ENCODE data around the gene TMCC3. TPM values are rescaled to one million over a fixed set of nuclear protein-coding genes. Genes with fewer than 3 reads are reported as not detected.
A peak's percentile ranks its signal among the peaks of the same experiment; 100 is the strongest.

The TMCC3 gene
- total RNA-seq, 1 donor = 0.72 TPM

- TF ChIP-seq CTCF (IDR thresholded peaks at IDR 0.05; ENCODE audit: insufficient read depth, low read length) = peak; percentile 88
- H3K4me3 ChIP-seq (ENCODE audit: low read depth, low read length) = no peak overlapping the region
- peak; percentile 81 for DNase-seq (ENCODE audit: low read depth)
Measured at GRCh38 chr12:94545935-94546771, 104.2 kb downstream of the TMCC3 start.

- TF ChIP-seq CTCF (IDR thresholded peaks at IDR 0.05; ENCODE audit: insufficient read depth, low read length) = no peak
- no peak for DNase-seq (ENCODE audit: low read depth)
- no peak overlapping the region for H3K4me3 ChIP-seq (ENCODE audit: low read depth, low read length)
Measured at GRCh38 chr12:94544355-94544754, 106.0 kb downstream of the TMCC3 start.

GRCh38 chr12:94538318-94538717 lies 112.0 kb downstream of the TMCC3 start:
- no peak overlapping the region for H3K4me3 ChIP-seq (ENCODE audit: low read depth, low read length)
- DNase-seq (ENCODE audit: low read depth) = no peak
- no peak for TF ChIP-seq CTCF (IDR thresholded peaks at IDR 0.05; ENCODE audit: insufficient read depth, low read length)

- no peak for TF ChIP-seq CTCF (IDR thresholded peaks at IDR 0.05; ENCODE audit: insufficient read depth, low read length)
- H3K4me3 ChIP-seq (ENCODE audit: low read depth, low read length) = no peak overlapping the region
- DNase-seq (ENCODE audit: low read depth) = no peak
Measured at GRCh38 chr12:94536040-94536965, 114.1 kb downstream of the TMCC3 start.

GRCh38 chr12:94535510-94535921 lies 114.8 kb downstream of the TMCC3 start:
- H3K4me3 ChIP-seq (ENCODE audit: low read depth, low read length) = no peak overlapping the region
- TF ChIP-seq CTCF (IDR thresholded peaks at IDR 0.05; ENCODE audit: insufficient read depth, low read length) = no peak
- no peak for DNase-seq (ENCODE audit: low read depth)

GRCh38 chr12:94534774-94535509 lies 115.4 kb downstream of the TMCC3 start:
- no peak overlapping the region for H3K4me3 ChIP-seq (ENCODE audit: low read depth, low read length)
- no peak for TF ChIP-seq CTCF (IDR thresholded peaks at IDR 0.05; ENCODE audit: insufficient read depth, low read length)
- no peak for DNase-seq (ENCODE audit: low read depth)

All from fibroblast of the aortic adventitia (primary cell).